ENCODE measurements around the gene MLXIPL.
A peak's percentile ranks its signal among the peaks of the same experiment; 100 is the strongest.
"Not testable (repeated sequence)": the region's sequence is repeated elsewhere in the genome, so short reads cannot be mapped to it uniquely, and the experiment has no call there.

The MLXIPL gene

GRCh38 chr7:73585196-73585595 is 39.1 kb downstream of the MLXIPL start:
- no peak for DNase-seq
- Mint-ChIP-seq H3K9me3 (no peaks in the 10 kb centered on the region), H3K4me1 (ENCODE audit: low read depth) (peaks cover 11% of the 10 kb centered on the region), H3K27me3 (no peaks in the 10 kb centered on the region), H3K36me3 (ENCODE audit: low read depth) (no peaks in the 10 kb centered on the region), H3K4me3 (no peak overlapping the region), H3K27ac (no peak overlapping the region)

GRCh38 chr7:73582664-73583202 is 41.6 kb downstream of the MLXIPL start:
- no peaks in the 10 kb centered on the region for H3K27me3 Mint-ChIP-seq

GRCh38 chr7:73581006-73581405 is 43.3 kb downstream of the MLXIPL start:
- Mint-ChIP-seq H3K36me3 (ENCODE audit: low read depth) (peaks cover 21% of the 10 kb centered on the region), H3K4me1 (ENCODE audit: low read depth) (peaks cover 30% of the 10 kb centered on the region)
- not testable (repeated sequence) for H3K4me3 Mint-ChIP-seq, H3K9me3 Mint-ChIP-seq, DNase-seq, H3K27me3 Mint-ChIP-seq, H3K27ac Mint-ChIP-seq

More at GRCh38 chr7:73582664-73583202, 41.6 kb downstream of the MLXIPL start:
- Mint-ChIP-seq H3K36me3 (ENCODE audit: low read depth) (peaks cover 5% of the 10 kb centered on the region), H3K4me1 (ENCODE audit: low read depth) (peaks cover 17% of the 10 kb centered on the region), H3K27ac (no peak overlapping the region), H3K9me3 (no peaks in the 10 kb centered on the region), H3K4me3 (no peak overlapping the region)
- no peak for DNase-seq

GRCh38 chr7:73578342-73579128 is 45.8 kb downstream of the MLXIPL start, which contains the start of gene TBL2:
Gene TBL2, minus strand, starts transcription at chr7:73578579. Its CDS starts 30 bp downstream, at chr7:73578549.
- no peaks in the 10 kb centered on the region for H3K9me3 Mint-ChIP-seq
- peaks cover 37% of the 10 kb centered on the region for H3K36me3 Mint-ChIP-seq (ENCODE audit: low read depth)
- H3K4me3 Mint-ChIP-seq = peak within 1 kb of the TSS; percentile 87
- H3K27ac Mint-ChIP-seq = peak within 1 kb of the TSS; percentile 98
- peaks cover 31% of the 10 kb centered on the region for H3K4me1 Mint-ChIP-seq (ENCODE audit: low read depth)
- peak; percentile 99 for DNase-seq
- no peaks in the 10 kb centered on the region for H3K27me3 Mint-ChIP-seq

- no peaks in the 10 kb centered on the region for H3K9me3 Mint-ChIP-seq
- peaks cover 44% of the 10 kb centered on the region for H3K36me3 Mint-ChIP-seq (ENCODE audit: low read depth)
- H3K27ac Mint-ChIP-seq = peak overlapping the region; percentile 96
- H3K4me3 Mint-ChIP-seq = peak overlapping the region; percentile 87
- no peaks in the 10 kb centered on the region for H3K27me3 Mint-ChIP-seq
- H3K4me1 Mint-ChIP-seq (ENCODE audit: low read depth) = peaks cover 31% of the 10 kb centered on the region
- DNase-seq = no peak
Observed at GRCh38 chr7:73577627-73578341, 46.5 kb downstream of the MLXIPL start.

GRCh38 chr7:73573791-73574190 is 50.5 kb downstream of the MLXIPL start:
- no peak for DNase-seq
- Mint-ChIP-seq H3K36me3 (ENCODE audit: low read depth) (peaks cover 83% of the 10 kb centered on the region), H3K9me3 (no peaks in the 10 kb centered on the region), H3K27me3 (no peaks in the 10 kb centered on the region), H3K4me3 (no peak overlapping the region), H3K27ac (peak overlapping the region; percentile 20), H3K4me1 (ENCODE audit: low read depth) (peaks cover 19% of the 10 kb centered on the region)

- H3K36me3 Mint-ChIP-seq (ENCODE audit: low read depth) = peaks cover 84% of the 10 kb centered on the region
- H3K9me3 Mint-ChIP-seq = no peaks in the 10 kb centered on the region
- H3K27me3 Mint-ChIP-seq = no peaks in the 10 kb centered on the region
- H3K4me3 Mint-ChIP-seq = no peak overlapping the region
- H3K27ac Mint-ChIP-seq = peak overlapping the region; percentile 50
- no peak for DNase-seq
- peaks cover 19% of the 10 kb centered on the region for H3K4me1 Mint-ChIP-seq (ENCODE audit: low read depth)
Observed at GRCh38 chr7:73573276-73573675, 51.0 kb downstream of the MLXIPL start.

GRCh38 chr7:73572767-73573186 is 51.5 kb downstream of the MLXIPL start:
- no peak overlapping the region for H3K4me3 Mint-ChIP-seq
- no peaks in the 10 kb centered on the region for H3K27me3 Mint-ChIP-seq
- H3K36me3 Mint-ChIP-seq (ENCODE audit: low read depth) = peaks cover 83% of the 10 kb centered on the region
- H3K4me1 Mint-ChIP-seq (ENCODE audit: low read depth) = peaks cover 23% of the 10 kb centered on the region
- no peak for DNase-seq
- H3K27ac Mint-ChIP-seq = peak overlapping the region; percentile 62
- H3K9me3 Mint-ChIP-seq = no peaks in the 10 kb centered on the region

- Mint-ChIP-seq H3K4me1 (ENCODE audit: low read depth) (peaks cover 21% of the 10 kb centered on the region), H3K27me3 (no peaks in the 10 kb centered on the region), H3K9me3 (no peaks in the 10 kb centered on the region), H3K27ac (no peak overlapping the region), H3K4me3 (no peak overlapping the region), H3K36me3 (ENCODE audit: low read depth) (peaks cover 66% of the 10 kb centered on the region)
- no peak for DNase-seq
Observed at GRCh38 chr7:73570977-73571376, 53.3 kb downstream of the MLXIPL start.

GRCh38 chr7:73570521-73570920 is 53.8 kb downstream of the MLXIPL start:
- H3K9me3 Mint-ChIP-seq = no peaks in the 10 kb centered on the region
- no peaks in the 10 kb centered on the region for H3K27me3 Mint-ChIP-seq
- H3K4me1 Mint-ChIP-seq (ENCODE audit: low read depth) = peaks cover 26% of the 10 kb centered on the region
- H3K27ac Mint-ChIP-seq = no peak overlapping the region
- peaks cover 66% of the 10 kb centered on the region for H3K36me3 Mint-ChIP-seq (ENCODE audit: low read depth)
- DNase-seq = no peak
- H3K4me3 Mint-ChIP-seq = no peak overlapping the region

GRCh38 chr7:73569042-73569608 is 55.2 kb downstream of the MLXIPL start:
- H3K36me3 Mint-ChIP-seq (ENCODE audit: low read depth) = peaks cover 56% of the 10 kb centered on the region
- peak overlapping the region; percentile 12 for H3K27ac Mint-ChIP-seq
- peaks cover 30% of the 10 kb centered on the region for H3K4me1 Mint-ChIP-seq (ENCODE audit: low read depth)
- H3K4me3 Mint-ChIP-seq = no peak overlapping the region
- no peaks in the 10 kb centered on the region for H3K27me3 Mint-ChIP-seq
- DNase-seq = no peak
- H3K9me3 Mint-ChIP-seq = no peaks in the 10 kb centered on the region

GRCh38 chr7:73567846-73568685 is 56.3 kb downstream of the MLXIPL start:
- peak overlapping the region; percentile 61 for H3K27ac Mint-ChIP-seq
- no peaks in the 10 kb centered on the region for H3K9me3 Mint-ChIP-seq
- H3K27me3 Mint-ChIP-seq = no peaks in the 10 kb centered on the region
- DNase-seq = no peak
- H3K4me3 Mint-ChIP-seq = no peak overlapping the region
- H3K36me3 Mint-ChIP-seq (ENCODE audit: low read depth) = peaks cover 46% of the 10 kb centered on the region
- peaks cover 29% of the 10 kb centered on the region for H3K4me1 Mint-ChIP-seq (ENCODE audit: low read depth)

GRCh38 chr7:73567140-73567539 is 57.2 kb downstream of the MLXIPL start:
- Mint-ChIP-seq H3K9me3 (no peaks in the 10 kb centered on the region), H3K27me3 (no peaks in the 10 kb centered on the region)

GRCh38 chr7:73566431-73566830 is 57.9 kb downstream of the MLXIPL start:
- H3K9me3 Mint-ChIP-seq, H3K27me3 Mint-ChIP-seq, H3K27ac Mint-ChIP-seq, DNase-seq: not testable (repeated sequence)
- peaks cover 29% of the 10 kb centered on the region for H3K4me1 Mint-ChIP-seq (ENCODE audit: low read depth)
- peaks cover 31% of the 10 kb centered on the region for H3K36me3 Mint-ChIP-seq (ENCODE audit: low read depth)
- H3K4me3 Mint-ChIP-seq = peak overlapping the region; percentile 66

More at GRCh38 chr7:73567140-73567539, 57.2 kb downstream of the MLXIPL start:
- no peak for DNase-seq
- H3K27ac Mint-ChIP-seq = no peak overlapping the region
- no peak overlapping the region for H3K4me3 Mint-ChIP-seq
- H3K36me3 Mint-ChIP-seq (ENCODE audit: low read depth) = peaks cover 37% of the 10 kb centered on the region
- H3K4me1 Mint-ChIP-seq (ENCODE audit: low read depth) = peaks cover 29% of the 10 kb centered on the region
